CD1c-positive myeloid dendritic cell (primary cell): ENCODE measurements around the gene PPP3CA.

ENCODE experiments used
- DNase-seq: peaks from one replicate; pipeline ENCODE4 v3.0.0-alpha.2; 2016; ENCODE audit errors: extremely low spot score

Gene PPP3CA

GRCh38 chr4:101050837-101051205 is 296.5 kb downstream of the PPP3CA start:
- DNase-seq = no peak

DNA sequence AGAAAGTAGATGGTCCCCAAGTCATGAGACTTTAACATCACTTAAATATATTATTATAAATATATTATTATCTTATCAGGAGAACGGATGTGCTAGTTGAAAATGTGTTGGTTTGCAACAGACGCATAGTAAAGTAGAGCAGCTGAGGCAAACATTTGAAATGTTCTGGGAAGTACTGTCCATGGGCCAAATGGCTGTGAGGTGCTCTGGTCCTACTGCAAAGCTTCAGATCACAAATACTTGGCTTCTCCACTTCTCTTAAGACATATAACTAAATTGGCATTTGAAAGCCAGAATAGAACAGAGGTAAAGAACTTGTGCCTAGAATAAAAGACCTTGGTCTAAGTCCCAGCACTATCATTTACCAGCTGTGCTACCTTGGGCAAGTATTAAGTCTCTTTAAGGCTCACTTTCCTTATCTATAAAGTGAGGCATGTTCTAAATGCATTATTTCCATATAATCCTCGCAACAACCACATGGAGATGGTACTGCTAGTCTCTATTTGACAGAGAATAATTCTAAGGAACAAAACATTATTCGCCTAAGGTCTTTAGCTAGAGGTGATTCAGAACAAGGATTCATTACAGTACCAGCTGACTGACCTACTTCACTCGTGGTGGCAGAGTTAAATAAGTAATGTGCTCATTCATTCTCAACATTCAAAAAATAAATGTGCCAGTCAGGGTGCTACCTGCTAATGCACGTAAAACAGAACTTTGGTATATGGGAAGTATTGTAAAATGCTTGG is 297.1 kb downstream of the PPP3CA start:
- DNase-seq = no peak

DNA sequence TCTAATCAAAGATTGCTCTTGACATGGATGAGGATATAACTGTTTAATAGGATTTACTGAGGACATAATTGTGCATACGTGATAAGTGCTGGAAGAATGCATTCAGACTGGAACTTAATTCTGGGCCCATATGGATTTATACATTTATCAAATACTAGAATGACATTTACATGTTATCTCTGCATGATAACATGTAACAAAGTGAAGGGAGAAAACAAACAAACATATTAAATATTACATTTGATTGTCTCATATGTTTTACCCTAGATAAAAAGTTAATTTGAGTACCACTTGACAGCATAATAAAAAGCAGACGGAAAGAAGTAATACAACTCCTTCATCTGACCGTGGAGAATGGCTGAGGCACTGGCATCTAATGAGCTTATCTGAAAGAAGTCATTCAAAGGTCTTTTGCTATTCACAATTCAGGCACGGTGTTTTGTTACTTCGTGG is 297.8 kb downstream of the PPP3CA start:
- DNase-seq = no peak

- no peak for DNase-seq
Observed at GRCh38 chr4:101044766-101045165, 302.6 kb downstream of the PPP3CA start.

DNA sequence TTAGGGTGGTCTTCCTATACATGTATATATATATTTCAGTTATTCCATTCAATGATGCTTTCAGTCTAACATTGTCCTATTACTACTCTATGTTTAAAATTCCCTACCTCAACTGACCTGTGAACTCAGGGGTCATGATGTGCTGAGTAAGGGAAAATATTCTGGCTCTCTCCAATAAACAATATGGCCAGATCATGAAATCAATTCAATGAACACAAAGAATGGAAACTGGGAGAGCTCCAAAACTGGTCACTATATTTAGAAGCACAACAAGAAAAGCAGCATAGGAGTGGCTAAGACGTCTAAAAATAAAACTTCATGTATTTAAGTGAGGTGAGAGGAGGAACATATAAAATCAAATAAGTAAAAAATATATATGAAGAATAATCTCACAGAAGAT is 304.5 kb downstream of the PPP3CA start:
- no peak for DNase-seq

- DNase-seq = no peak
Observed at GRCh38 chr4:101040776-101041175, 306.6 kb downstream of the PPP3CA start.

GRCh38 chr4:101039367-101039766 is 308.0 kb downstream of the PPP3CA start:
- DNase-seq = no peak

DNA sequence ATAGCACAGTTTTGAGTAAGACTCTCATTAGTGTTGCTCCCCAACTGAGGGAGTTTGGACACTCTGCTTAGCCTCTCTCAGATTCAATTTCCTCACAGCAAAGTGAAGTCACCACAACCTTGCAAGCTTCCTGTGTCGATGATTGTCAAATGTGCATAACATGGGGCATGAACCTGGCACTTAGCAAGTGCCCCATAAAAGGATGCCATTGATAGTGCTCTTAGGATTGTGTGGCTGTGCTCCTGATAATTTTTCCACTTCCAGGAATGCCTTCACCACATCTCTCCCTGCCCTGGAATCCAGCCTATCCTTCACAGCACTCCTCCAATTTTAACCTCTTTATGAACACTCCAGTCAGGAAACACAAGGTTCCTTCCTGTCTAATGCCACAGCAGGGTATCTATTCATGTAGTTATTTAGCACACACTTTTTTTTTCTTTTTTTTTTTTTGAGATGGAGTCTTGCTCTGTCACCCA is 309.4 kb downstream of the PPP3CA start:
- no peak for DNase-seq

DNA sequence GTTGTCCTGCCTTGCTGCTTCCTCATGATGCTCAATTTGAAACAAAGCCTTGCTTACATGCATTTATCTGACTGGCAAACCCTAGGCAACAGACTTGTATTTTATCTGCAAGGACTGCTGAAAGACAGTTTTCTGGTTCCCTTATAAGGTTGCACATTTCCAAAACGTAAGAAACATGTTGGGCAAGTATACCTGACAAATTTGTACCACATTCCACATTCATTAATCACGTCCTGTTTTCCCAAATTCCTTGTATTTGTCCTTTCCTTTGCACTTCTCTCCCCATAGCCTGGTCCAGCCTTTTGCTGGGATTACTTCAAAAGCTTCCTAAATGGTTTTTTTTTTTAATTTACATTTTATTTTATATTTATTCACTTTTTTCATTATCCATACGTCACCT is 310.1 kb downstream of the PPP3CA start:
- DNase-seq = no peak

- no peak for DNase-seq
Observed at GRCh38 chr4:101035487-101035886, 311.8 kb downstream of the PPP3CA start.

GRCh38 chr4:101033986-101034385 is 313.3 kb downstream of the PPP3CA start:
- no peak for DNase-seq

DNA sequence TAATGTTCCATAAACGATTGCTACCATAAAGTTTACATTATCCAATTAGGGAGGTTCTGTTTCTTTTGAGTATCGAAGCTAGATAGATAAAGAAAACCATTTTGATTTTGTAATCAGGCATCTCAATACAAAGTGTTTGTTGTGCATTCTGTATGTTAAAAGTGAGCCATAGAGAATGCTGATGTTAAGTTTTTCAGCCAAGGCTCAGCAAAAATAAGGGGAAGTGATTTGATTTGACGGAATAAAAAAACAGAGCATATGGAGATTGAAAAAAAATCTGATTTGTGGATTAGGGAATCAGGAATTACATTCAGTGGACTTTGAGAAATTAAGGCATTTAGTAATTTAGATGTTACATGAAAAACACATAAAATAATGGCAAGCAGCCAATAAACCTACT is 314.8 kb downstream of the PPP3CA start:
- DNase-seq = no peak

GRCh38 chr4:101031971-101032370 is 315.4 kb downstream of the PPP3CA start:
- no peak for DNase-seq

GRCh38 chr4:101028886-101029285 is 318.4 kb downstream of the PPP3CA start:
- no peak for DNase-seq

DNA sequence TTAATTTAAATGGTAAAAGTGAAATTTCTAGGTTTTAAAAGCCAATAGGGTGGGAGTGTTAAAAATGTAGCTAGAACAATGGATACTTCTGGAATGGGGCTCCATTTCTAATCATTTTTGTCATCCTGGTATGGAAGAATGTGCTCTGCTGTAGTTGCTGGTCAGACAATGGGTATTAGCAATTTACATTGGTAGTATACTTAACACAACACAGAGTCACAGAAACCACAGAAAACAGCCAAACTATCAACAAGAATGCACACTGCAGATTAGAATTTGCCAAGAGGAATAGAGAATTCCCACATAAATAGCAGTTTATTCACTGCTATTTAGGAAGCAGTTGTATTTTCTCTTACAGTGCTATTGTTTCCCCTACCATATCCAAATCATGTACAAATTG is 319.6 kb downstream of the PPP3CA start:
- no peak for DNase-seq

GRCh38 chr4:101025755-101026154 is 321.6 kb downstream of the PPP3CA start:
- no peak for DNase-seq

GRCh38 chr4:101022151-101023024 is 324.9 kb downstream of the PPP3CA start:
- DNase-seq = no peak

GRCh38 chr4:101020956-101021355 is 326.4 kb downstream of the PPP3CA start:
- peak; percentile 32 for DNase-seq

DNA sequence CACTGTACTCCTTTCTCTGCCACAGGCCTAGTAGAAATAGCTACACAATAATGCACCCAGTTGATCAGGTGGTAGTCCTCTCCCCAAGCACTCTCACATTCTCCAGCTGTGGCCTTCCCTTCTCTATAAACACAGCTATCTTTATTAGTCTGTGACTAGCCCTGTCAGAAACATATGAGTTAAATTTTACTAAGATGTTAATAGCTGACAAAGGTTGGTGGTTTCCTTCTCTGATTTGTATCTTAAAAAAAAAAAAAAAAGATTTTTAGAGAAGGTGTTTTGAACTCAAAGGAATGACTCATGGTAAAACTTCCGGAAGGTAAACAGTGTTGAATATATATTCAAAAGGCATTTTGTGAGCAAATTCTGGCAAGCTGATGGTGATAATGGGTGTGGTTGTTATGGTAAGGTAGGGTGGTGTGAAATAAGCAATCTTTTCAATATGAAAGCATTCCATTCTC is 327.4 kb downstream of the PPP3CA start:
- peak; percentile 21 for DNase-seq

GRCh38 chr4:101019313-101019712 is 328.0 kb downstream of the PPP3CA start:
- DNase-seq = no peak

DNA sequence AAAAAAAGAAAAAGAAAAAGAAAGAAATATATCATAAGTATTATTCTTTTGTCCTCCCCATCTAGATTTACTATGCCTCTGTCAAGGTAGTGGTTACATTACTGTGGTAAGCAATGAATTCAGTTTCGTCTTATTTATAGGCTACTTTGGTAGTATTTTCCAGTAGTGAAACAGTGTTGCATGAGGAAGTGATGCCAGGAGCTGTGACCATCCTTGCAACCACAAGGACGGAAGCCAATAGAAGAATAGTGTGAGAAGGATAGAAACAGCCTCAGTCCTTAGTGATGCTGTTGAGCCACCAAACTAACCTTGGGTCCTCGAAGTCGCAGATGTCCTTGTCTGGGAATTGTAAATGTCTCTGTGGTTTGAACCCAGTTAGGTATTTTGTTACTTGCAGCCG is 328.5 kb downstream of the PPP3CA start:
- peak; percentile 32 for DNase-seq

DNA sequence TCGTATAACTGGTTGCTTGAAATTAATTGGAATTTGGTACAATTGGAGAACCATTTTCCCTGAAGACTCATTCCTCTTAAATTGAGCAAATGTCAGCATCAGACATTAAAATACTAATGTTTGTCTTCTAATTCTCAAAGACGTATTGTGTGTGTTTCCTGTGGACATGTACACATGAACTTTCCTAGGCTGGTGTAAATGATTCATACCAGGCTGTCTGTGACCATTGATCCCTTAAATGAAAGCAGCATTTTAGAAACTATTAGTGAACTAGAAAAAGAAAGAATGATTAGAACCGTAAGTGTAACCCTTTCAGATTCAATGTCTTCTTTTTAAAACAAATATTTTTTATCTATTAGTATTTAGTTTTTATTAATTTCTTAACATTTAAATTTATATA is 332.9 kb downstream of the PPP3CA start:
- no peak for DNase-seq

- DNase-seq = no peak
Observed at GRCh38 chr4:101010987-101011386, 336.3 kb downstream of the PPP3CA start.
